Femur (tissue), 1 donor: Measurements from ENCODE around the gene ZWINT.

Source experiments
- DNase-seq: peaks from one replicate; pipeline ENCODE4 v3.0.0-alpha.2; 2017

ZWINT gene, protein sequence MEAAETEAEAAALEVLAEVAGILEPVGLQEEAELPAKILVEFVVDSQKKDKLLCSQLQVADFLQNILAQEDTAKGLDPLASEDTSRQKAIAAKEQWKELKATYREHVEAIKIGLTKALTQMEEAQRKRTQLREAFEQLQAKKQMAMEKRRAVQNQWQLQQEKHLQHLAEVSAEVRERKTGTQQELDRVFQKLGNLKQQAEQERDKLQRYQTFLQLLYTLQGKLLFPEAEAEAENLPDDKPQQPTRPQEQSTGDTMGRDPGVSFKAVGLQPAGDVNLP

DNA sequence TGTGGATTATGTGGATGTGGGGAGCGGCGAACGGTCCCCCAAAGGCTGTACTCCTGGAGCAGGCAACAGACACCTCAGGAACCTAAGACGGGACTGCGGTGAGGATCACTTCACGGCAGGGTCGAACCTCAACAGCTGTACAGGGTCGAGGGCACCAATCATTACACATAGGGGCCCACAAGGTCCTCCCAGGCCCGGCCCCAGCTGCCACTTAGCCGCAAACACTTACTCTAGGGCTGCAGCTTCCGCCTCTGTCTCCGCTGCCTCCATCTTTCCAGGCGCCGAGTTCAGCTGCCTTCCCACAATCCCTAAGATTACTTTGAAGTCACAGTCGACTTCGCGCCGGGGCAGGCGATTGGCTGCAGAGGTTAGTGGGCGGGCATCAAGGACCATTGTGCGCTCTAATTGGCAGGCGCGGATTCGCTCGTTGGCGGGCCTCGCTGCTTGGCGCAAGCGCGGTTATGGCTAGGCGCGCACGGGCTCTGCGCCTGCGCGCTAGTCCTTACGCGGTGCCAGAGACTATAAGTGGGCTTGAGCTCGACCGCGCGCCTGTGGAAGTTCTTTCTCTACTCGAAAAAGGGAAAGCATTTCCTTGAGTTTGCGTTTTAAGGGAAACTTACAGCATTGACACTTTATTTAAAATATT is at the start of gene ZWINT:
TSS of gene ZWINT (minus strand) at position 293 of the 646 bp plus-strand sequence. CDS start at position 270, 23 bp downstream.
- peak; percentile 98 for DNase-seq

- no peak for DNase-seq
Observed at GRCh38 chr10:56383806-56384205, 22.7 kb upstream of the ZWINT start.

- DNase-seq: no peak
Observed at GRCh38 chr10:56370217-56371113, 9.4 kb upstream of the ZWINT start.

- DNase-seq: no peak
Observed at GRCh38 chr10:56360583-56360966, 484 bp downstream of the ZWINT start.

- DNase-seq: no peak
Observed at GRCh38 chr10:56359837-56360236, 1.2 kb downstream of the ZWINT start.

GRCh38 chr10:56357018-56357417 is 4.0 kb downstream of the ZWINT start:
- DNase-seq: no peak

DNA sequence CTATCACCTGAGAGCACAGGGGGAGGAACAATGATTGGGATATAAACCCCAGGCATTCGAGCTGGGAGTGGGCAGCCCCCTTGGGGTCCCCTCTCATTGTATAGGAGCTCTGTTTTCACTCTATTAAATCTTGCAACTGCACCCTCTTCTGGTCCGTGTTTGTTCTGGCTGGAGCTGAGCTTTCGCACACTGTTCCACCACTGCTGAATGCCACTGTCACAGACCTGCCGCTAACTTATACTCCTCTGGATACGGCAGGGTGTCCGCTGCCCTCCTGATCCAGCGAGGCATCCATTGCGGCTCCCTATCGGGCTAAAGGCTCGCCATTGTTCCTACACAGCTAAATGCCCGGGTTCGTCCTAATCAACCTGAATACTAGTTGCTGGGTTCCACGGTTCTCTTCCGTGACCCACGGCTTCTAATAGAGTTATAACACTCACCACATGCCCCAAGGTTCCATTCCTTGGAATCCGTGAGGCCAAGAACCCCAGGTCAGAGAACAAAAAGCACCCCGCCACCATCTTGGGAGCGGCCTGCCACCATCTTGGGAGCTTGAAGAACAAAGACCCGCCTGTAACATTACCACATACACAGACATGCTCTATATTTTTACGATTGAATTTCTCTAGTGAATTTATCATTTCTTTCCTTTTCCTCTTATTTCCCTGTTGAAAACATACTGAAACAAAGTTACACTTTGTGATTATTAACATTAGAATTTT is 9.0 kb downstream of the ZWINT start:
- DNase-seq: no peak

GRCh38 chr10:56349611-56350010 is 11.4 kb downstream of the ZWINT start:
- no peak for DNase-seq

- no peak for DNase-seq
Observed at GRCh38 chr10:56348101-56348500, 13.0 kb downstream of the ZWINT start.

GRCh38 chr10:56346845-56347415 is 14.1 kb downstream of the ZWINT start:
- no peak for DNase-seq

- no peak for DNase-seq
Observed at GRCh38 chr10:56341612-56342011, 19.4 kb downstream of the ZWINT start.

DNA sequence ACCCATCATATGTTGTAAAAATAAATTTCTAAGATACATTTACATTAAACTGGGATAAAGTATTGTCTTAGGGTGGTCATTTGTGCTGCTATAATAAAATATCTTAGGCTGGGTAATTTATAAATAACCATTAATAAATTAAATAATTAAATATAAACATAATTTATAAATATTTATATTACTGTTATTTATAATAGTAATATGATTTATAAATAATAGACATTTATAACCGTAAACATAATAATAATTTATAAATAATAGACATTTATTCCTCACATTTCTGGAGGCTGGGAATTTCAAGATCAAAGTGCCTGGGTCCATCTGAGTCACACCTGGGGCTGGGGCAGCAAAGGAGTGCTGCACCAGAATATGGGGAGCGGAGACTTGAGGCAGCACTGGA is 31.1 kb downstream of the ZWINT start:
- DNase-seq: no peak

DNA sequence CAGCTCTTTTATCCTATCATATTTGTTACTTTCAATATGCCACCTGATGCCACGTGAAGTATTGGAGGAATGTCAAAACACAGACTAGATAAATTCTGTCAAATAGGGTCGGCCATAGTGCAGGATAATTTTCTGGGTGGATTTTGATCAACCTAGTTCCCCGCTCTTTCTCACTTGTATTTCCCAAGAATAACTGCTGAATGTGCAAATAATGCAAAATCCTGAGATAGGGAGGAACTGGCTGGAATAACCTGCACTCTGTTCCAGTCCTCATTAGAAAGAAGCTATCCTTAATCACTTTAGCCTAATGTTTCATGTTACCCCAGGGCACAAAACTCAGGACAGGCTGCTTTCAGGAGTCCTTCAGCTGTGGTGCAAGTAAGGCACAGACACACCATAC is 33.9 kb downstream of the ZWINT start:
- DNase-seq: no peak

GRCh38 chr10:56319386-56319785 is 41.7 kb downstream of the ZWINT start:
- no peak for DNase-seq

DNA sequence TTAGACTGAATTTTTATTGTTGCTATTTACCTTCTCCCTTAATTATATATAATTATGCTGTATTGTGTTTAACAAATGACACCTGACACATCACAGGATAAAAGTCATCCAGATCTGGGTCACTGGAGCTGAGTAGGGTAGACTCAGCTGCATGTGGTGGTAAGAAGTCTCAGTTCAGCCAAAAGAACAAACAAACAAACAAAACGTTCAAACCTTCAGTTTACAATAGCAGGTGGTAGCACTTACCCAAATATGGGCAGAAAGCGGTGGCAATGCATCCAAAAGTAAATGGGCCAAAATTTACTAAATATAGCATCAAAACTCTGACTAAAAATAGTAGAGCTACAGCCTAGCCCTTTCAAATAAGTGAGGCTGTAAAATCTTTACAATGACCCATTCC is 42.2 kb downstream of the ZWINT start:
- no peak for DNase-seq

GRCh38 chr10:56317603-56318002 is 43.5 kb downstream of the ZWINT start:
- no peak for DNase-seq

DNA sequence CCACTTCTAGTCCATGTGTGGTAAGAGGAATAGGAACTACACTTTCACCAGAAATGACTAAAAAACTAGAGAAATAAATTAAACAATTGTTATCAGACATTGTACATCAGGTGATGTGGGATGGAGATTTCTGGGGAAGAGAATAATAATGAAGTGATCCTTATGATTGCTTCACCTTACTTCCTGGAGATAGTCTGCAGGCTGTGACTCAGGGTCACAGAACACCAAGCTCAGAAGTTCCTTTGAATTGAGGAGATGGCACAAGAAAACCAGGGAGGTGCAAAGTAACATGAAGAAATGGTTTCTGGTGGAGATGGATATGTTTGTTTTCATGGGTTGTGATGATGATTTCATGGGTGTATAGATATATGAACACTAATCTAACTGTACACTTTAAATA is 44.5 kb downstream of the ZWINT start:
- no peak for DNase-seq
